SU-DHL-6 (cell line): ENCODE results near the gene ACE.

ENCODE experiments used
- CTCF ChIP-seq: fragments of 200-600 bp; sonication (generic); IDR thresholded peaks from one replicate; pipeline ENCODE4 v1.5.1; 2017; ENCODE audit warnings: antibody characterized with exemption, mild to moderate bottlenecking, low read length, moderate library complexity; ENCODE audit not compliant: insufficient read depth, poor library complexity, severe bottlenecking
- EZH2phosphoT487 ChIP-seq: fragments of 200-600 bp; sonication (generic), shearing (Covaris generic); conservative IDR thresholded peaks from 2 replicates; pipeline ENCODE4 v1.6.1; 2018; ENCODE audit warnings: mild to moderate bottlenecking, antibody characterized with exemption, low read length, moderate library complexity, mixed read lengths

GRCh38 chr17:63483655-63484575 is 7.1 kb downstream of the ACE start:
- TF ChIP-seq CTCF (no peak), EZH2phosphoT487 (no peak)
